GM18873 (cell line): Measurements from ENCODE around the gene SOX2.
"Not testable (repeated sequence)": the region's sequence is repeated elsewhere in the genome, so short reads cannot be mapped to it uniquely, and the experiment has no call there.

Experiments
- ATAC-seq: cut with Tn5 transposase; IDR thresholded peaks from one replicate; pipeline ENCODE4 v1.9.1; 2021; ENCODE audit warnings: mild to moderate bottlenecking, moderate library complexity, moderate number of reproducible peaks; ENCODE audit not compliant: unreplicated experiment, low FRiP score

The SOX2 gene

DNA sequence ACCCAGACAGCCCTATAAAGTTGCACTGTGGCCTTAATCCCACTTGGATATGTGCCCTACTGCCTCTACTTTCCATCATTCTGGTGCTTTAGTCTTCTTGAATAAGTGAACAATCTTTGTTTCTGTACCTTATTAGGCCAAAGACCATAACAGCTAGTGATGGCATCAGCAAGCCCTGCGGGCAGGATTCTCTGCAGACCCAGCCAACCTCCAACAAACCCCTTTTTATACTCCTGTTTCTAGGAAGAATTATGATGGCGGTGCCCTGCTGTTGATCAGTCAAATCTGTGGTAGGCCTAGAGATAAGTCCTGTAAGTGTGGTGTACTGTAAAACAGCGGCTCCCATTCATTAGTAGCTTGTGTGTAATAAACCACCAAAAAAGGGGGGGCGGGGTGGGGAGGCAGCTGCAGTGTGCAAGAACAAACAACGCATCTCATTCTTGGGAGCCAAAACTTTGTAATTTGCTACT lies 40.5 kb downstream of the SOX2 start:
- ATAC-seq = no peak

DNA sequence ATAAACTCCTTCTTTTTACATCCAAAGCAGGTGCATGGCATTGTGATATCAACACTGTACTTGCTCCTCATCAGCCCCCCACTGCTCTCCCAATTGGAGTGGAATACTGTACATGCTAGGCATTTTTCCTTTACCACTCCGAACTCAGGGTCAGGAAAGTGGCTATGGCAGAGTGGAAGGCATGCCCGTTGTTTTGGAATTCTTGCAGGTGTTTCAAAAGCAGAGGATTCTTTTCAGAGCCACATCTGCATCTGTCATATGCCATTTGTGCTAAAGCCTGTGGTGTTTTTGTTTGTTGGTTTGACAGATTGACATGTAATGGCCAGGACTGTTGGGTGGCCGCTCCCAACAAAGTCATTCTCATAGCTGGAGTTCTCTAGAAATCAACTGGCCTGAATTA lies 41.7 kb downstream of the SOX2 start:
- ATAC-seq = no peak

DNA sequence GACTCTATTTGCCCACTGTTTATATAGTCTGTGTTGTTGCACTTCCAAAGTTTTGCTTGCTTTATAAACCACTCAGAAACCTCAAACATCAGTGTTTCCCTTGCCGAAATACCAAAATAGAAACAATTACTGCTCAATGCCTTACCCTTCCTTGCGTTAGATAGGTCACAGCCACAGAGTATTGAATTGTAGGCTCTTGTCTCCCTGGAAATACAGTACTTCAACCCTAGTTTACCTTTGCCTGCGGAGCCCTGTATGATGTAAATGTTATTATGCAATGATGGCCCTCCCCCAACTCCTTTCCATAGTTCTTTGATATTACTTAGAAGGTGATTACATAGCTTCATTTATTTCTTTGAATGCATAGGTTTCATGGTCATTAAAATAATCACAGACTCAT lies 44.2 kb downstream of the SOX2 start:
- ATAC-seq = no peak

DNA sequence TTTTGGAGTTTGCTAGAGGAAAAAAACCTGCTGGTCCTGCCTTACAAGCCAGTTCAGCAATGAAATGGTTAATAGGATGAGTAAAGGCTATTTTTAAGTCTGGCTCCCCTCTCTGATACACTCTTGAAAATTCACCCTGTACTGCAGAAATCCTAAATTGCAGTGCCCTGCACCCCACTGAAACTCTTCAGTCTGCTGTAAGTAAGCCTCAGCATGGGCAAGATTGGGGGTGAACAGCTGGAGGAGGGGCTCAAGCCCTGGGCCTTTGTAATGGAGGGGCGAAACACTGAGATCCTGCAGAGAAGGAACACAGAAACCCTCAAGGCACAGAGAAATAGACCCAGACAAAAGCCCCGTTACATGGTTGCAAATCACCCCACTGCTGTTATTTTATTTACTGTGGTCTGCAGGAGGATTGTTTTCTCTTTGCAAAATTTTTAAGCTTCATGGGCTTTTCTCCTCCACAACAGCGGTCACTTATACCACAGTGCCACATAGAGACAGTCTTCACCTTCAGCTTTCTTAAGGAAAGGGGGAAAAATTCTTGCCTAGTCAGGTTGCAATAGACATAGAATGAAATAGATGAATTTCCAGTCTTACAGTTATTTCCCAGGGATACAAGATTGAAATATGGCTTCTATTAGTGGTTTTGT lies 45.0 kb downstream of the SOX2 start:
- ATAC-seq = no peak

DNA sequence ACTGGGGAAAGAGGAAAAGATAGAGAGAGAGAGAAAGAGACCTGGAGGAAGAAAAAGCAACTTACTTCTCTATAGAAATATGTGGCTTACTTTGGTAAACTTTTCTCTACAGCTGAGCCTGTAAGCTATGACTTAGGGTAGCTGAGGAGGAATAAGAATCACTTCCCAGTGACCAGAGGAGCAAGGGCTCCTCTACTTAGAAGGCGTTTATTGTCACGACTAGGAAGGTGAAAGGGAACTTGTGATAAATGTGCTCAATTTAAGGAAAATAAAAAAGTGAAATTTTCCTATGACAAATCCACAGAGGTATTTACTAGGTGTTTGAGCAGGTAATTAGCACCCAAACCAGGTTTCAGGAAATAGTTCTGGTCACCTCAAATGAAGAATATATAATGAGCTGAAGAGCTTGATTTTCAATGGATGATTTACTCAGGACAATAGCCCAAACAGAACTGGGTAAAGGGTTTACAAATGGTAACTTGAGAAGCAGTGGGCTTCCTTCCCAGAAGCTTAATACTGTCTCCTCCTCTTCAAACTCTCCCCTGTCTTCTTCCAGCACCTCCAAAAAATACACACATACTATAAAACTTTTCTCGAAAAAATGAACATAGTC lies 46.1 kb downstream of the SOX2 start:
- ATAC-seq = no peak

DNA sequence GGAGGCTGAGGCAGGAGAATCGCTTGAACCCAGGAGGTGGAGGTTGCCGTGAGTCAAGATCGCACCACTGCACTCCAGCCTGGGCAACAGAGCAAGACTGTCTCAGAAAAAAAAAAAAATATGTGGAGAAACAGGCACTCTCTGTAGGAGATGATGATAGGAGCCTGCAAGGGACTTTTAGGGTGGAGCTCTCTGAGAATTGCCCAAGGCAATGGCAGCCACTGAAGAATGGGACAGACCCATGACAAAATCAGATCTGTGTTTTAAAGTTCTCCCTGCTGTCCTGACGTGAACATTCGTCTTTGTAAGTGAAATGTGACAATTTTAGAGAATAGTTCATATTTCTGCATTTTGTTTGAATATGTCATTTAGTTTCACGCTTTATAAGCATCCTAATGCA lies 50.2 kb downstream of the SOX2 start:
- ATAC-seq = no peak

DNA sequence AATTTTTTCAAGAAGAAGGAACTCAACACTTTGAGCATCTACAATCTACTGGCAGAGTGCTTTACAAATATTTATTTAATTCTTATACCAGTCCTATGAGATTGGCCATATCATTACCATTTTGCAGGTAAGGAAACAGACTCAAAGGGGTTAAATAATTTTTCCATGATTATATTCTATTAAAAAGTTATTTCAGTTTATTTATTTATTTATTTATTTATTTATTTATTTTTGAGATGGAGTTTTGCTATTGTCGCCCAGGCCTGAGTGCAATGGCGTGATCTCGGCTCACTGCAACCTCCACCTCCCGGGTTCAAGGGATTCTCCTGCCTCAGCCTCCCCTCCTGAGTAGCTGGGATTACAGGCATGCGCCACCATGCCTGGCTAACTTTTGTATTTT lies 52.3 kb downstream of the SOX2 start:
- not testable (repeated sequence) for ATAC-seq
